ENCODE results near the gene ETF1.
A peak's percentile ranks its signal among the peaks of the same experiment; 100 is the strongest.

Gene ETF1

DNA sequence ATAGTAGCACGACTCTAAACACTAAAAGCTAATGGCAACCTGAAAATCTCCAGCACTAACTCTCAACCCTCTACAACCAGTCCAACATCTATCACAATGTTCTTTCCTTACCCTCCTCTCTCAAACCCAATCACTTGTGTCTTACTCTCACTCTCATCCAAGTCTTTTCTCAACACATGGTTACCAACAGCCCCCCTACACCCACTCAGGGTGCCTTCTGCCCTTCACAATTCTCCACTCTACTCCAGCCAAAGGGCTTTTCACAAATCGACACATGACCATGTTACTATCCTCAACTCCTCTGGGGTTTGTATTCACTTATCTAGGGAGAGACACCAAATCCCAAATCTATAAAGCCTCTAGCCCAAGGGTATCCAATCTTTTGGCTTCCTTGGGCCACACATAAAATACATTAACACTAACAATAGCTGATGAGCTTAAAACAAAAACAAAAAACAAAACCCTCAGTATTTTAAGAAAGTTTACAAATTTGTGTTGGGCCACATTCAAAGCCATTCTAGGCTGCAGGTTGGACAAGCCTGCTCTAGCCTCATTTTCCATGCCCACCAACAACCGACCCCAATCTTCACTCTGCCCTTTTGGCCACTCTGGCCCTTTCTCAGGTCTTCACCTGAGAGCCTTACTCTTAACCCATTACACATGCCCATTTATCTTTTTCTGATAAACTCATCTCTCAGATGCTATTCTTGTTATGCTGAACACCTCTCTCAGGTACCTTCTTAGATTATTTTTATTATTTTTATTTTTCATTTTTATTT is 20.5 kb upstream of the ETF1 start:
- DNase-seq (ENCODE audit: low read depth): no peak

DNA sequence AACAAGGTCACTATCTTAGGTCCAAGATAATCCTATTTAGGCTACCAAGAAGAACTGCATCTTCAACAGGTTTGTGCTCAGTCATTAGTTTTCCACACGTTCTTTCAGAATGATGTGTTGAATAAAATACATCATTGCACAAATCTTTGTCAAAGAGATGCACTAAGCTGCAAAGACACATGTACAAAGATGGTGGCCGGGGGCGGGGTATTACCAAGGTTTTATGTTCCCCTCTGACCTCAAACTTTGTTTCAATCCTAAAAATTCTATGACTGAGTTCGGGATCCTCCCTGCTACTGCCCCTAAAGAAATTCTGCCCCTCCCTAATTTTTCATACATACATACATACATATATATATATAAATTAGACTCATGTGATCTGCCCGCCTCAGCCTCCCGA is 17.9 kb upstream of the ETF1 start:
- DNase-seq (ENCODE audit: low read depth): no peak

DNA sequence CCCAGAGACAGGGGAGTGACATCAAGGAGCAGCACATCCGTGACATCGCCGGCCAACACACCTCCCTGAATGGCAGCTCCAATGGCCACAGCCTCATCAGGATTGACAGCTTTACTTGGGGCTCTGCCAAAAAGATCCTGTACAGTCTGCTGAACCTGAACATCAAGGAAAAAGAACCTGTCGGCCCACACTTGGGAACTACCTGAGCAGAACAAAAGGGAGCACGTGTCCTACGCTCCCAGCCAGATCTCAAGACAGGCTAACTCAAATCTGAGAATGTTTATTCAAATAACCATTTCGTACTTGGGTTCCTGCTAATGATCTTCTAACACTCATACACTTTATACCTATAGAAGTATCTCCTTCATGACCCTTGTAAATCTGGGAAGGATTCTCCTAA is 16.9 kb upstream of the ETF1 start:
- DNase-seq (ENCODE audit: low read depth): no peak

DNA sequence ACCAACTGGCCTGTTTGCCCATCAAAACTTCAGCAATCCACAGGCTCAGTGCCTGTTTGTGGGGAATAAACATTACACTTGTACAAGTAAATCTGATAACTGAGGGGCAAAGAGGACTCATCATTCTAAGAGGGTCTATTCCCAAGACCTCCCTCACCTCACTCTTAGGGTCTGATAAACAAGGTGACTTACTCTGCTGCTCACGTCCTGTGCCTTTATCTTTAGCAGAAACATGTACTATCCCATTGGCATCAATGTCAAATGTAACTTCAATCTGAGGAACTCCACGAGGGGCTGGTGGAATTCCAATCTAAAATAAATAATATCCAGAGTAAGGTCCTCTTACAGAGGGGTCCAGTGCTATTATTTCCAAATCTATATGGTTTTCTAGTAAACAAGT is 14.6 kb upstream of the ETF1 start:
- DNase-seq (ENCODE audit: low read depth): no peak

DNA sequence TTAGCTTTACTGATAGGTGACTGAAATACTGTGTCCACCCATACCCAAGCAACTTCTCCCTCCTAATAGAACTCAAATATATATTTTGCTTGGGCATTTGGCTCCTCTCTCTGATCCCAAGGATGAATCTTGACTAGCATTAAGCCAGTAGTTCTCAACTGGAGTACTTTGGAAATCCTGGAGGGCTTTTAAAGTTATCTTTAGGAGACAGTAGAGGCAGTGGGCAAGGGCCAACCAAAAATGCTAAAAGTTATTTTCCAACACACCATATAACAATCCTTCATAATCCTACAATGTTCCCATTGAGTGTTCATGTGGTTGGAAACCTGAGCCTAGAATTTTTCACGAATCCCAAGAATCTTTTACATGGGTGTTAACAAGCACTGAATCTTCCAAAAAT is 11.1 kb upstream of the ETF1 start:
- no peak for DNase-seq (ENCODE audit: low read depth)

DNA sequence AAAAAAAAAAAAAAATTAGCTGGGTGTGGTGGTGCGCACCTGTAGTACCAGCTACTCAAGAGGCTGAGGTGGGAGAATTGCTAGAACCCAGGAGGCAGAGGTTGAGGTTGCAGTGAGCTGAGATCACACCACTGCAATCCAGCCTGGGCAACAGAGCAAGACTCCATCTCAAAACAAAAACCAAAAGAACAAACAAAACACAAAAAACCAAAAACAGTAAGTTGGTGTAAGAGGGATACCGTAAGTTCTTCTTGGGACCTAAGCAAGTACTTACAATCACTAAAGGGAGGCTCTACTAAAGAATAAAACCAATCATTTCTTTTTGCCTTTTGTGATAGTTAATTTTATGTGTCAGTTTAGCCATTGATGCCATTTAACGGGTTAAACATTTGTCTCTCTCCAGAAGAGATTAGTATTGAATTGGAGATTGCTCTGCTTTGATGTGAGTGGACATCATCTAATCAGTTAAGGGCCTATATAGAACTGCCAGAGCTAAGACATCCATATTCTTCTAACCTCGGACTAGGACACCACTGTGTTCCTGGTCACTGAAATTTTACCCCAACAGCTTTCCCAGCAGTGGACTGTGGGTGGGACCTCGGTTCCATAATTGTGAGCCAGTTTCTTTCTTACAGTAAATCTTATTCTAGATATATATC is 10.5 kb upstream of the ETF1 start:
- DNase-seq (ENCODE audit: low read depth): no peak

DNA sequence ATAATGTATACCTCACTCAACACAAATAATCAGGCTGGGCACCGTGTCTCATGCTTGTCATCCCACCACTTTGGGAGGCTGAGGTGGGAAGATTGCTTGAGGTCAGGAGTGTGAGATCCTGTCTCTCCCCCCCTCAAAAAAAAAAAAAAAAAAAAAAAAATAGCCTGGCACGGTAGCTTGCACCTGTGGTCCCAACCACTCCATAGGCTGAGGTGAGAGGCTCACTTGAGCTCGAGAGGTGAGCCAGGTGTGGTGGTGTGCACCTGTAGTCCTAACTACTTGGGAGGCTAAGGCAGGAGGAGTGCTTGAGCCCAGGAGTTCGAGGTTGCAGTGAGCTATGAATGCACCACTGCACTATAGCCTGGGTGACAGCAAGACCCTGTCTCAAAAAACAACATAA is 9.6 kb upstream of the ETF1 start:
- no peak for DNase-seq (ENCODE audit: low read depth)

DNA sequence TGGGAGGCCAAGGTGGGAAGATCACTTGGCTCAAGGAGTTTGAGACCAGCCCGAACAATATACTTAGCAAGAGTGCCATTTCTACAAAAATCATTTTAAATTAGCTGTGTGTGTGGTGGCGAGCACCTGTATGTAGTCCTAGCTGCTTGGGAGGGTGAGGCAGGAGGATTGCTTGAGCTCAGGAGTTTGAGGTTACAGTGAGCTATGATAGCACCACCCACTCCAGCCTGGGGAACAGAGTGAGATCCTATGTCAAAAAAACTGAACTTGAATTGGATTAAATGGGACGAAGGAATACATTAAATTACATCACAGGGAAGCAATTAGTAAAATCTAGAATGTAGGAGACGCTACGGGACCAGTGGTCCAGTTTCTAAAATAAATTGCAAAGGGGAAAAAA is 6.4 kb upstream of the ETF1 start:
- DNase-seq (ENCODE audit: low read depth): no peak

DNA sequence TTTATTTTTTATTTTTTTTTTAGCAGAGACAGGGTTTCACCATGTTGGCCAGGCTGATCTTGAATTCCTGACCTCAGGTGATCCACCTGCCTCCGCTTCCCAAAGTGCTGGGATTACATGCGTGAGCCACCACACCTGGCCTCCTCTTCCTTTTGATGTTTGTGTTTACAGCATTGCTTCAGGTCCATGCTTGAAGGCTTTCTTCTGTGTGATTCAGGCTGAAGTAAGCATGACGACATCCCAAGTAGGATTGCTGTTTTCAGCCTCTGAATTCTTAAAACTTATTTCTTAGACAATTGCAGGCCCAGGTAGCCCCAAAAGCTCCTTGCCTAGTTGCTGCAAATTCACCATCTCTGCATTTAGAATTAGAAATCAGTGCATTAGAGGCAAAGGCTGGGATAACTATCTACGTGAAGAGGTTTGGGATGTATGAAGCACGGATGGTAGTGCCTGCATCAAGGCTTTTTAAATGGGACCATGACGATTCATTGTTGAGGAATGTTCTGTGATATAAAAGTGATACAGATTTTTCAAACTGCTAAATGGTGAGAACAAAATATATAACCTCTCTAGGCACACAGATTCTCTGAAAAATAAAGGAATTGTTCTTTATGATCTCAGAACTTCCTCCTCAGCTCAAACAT is 3.0 kb upstream of the ETF1 start:
- DNase-seq (ENCODE audit: low read depth): no peak

DNA sequence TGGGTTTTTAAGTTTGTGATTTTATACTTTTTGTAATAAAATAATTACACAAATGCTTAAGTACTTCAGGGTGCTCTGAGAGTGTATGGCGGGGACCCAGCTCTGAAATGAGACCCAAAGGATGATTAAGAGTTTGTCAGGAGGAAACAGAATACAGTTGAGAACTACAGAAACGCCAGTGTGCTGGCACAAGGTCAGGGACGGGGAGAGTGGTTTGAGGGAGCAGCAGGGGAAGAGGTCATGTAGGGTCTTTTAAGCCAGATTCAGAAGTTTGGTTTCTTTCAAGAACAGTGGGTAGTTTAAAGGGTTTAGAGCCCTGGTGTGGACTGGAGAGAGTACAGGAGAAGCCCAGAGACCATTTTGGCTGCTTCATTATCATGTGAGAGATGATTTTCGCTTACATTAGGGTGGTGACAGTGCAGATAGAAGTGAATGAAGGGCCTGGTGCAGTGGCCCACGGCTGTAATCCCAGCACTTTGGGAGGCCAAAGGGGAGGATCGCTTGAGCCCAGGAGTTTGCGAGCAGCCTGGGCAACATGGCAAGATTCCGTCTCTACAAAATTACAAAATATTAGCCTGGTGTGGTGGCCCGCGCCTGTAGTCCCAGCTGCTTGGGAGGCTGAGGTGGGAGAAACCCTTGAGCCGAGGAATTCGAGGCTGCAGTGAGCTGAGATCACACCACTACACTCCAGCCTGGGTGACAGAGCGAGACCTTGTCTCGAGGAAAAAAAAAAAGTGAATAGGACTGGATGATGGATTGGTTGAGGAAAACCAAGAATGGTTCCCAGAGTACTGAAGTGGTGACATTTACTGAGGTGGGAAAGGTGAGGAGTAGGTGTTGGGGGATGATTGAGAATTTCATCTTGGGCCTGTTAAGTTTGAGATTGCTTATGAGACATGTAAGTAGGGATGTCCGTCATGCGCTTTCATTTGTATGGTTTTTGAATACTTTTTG is 1.4 kb upstream of the ETF1 start:
- DNase-seq (ENCODE audit: low read depth): peak; percentile 3

DNA sequence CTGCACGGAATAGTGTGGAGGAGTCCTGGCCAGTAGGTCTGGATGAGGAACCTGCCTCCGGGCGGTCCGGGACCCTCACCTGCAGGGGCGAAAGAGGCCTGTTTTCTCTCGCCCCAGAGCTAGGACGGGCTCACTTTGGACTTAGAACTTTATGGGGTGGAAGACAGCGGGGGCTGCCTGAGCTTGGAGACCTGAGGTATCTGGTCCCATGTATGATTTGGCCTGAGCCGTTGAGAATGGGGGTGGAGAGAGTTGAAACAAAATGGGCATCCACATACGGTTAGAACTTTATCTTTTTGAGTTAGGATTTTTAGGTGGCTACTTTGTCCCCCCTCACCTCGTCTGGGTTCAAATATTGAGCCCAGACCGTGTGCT is 681 bp upstream of the ETF1 start:
- DNase-seq (ENCODE audit: low read depth): no peak

DNA sequence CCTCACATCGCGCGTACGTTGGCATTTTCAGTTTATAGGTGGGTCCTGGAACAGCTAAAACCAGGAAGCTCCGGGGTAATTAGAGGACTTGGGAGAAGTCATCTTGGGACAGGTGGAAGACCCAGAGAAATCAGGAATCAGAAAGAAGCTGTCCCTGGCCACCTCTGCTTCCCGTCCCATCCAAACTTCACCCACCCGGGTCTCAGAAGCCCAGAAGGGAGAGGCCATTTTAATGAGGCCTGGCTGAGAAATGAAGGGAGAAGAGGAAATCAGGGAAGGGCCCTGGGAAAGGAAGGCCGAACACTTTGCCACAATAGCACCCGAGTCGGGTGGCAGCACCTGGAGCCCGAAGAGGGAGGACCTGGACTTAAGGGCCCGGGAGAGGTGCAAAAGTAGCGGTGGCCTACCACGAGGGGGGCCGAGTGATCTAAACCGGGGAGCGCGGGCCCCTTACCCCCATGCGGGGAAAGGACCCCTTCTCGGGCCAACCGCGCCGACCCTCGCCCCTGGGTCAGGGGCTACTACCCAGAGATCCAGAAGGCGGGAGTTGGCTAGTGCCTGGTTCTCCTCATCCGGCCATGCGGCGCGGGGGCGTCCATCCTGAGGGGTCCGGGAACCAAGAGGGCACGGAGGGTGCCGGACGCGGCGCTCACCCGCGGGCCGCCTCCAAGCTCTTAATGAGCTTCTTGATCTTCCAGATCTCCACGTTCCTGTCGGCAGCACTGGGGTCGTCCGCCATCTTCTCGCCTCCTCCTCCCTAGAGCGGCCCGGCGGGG is 668 bp downstream of the ETF1 start:
- DNase-seq (ENCODE audit: low read depth): no peak

DNA sequence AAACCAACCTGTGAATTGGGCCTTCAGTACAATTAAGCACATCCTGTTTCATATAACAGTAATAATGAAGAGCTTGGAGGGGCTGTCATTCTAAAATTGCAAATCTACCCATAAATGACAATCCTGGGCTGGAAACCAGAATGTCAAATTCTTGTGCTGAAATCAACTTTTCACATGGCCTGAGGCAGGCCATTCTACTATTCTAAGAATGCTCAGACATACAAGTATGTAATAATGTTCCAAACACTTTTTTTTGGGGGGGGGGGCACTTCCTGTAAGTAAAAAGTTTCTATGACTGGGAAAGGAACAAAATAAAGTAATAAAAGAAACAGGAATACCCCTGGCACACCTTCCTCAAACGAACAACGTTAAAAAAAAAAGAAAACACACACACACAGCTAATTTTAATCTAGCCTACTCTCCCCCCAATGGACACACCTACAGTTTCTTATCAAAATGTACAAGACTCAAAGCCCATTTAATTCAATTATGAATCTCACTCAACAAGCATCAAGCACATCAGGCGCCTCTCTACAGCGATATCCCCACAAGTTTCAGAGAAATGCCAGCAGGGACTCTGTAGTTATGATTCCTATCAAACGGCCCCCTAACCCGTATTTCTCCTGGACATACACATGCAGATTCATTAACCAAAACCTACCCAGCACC is 1.4 kb downstream of the ETF1 start:
- no peak for DNase-seq (ENCODE audit: low read depth)

DNA sequence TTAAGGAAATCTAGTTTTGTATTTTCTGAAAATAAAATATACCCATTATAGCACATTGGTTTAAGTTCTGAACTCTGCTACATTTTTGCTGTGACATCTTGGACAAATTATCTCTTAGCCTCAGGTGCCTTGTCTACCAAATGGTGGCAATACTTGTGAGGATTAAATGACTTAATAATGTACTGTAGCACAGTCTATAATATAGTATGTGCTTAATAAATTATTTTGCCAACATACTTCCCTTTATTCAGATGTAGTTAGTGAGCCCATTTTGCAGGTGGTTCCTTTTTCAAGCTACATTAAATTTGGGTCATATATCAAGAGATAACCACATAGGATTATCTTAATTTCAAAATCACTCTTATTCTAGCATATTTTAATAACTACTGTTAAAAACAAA is 3.2 kb downstream of the ETF1 start:
- DNase-seq (ENCODE audit: low read depth): no peak

DNA sequence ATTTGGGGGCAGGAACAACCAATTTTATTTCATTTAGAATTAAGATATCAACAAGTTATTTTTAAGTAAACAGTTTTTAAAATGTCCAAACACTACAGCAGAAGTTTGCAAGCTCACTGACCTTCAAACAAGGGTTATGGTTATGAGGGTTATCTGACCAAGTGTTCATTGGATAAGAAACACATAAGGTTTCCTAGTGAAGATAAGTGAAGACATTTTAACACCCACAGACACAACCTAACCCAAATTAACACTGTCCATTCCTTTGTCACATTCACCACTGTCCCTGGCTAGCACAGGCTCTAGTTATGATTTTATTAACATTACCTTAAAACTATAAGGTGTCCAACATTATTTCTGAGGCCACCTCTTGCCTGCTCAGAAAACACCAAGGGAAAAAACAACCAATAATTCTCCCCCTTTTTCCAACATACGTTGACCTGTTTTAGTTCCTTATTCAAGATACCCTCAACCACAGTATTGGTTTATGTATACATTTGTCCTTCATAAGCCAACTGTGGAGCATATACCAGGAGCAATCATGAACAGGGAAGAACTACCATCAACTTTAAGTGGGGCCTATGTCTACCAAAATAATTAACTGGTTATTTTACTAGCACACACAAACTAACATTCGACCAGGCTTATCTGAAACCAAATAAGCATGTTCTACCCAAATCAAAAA is 4.0 kb downstream of the ETF1 start:
- no peak for DNase-seq (ENCODE audit: low read depth)

DNA sequence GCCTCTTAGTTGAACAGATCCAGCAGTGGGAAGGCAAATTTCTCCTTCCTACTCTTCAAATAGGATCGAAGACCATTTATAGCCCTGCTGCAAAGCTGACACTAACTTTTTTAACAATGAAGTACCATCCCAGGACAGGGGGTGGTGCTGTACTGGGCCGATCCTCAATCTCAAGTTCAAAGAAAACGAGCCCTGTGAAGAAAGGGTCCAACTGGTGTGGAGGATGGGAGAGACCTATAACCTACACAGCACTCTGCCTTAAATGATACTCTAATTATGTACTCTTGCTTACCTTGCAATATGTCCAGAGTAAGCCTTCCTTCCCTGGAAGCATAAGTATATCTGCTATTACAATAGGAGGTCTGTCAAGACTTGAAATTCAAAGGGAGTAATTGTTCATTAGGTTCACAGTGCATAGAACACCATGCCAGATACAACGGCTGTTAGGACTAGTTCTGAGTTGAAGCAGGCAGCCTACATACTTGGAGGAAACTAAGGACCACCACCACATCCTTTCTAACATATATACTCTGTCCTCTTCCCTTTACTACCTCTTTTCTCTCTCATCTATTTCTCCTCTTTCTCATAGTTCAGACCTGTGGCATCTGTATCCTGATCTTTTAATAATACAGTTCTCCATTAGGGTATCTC is 6.2 kb downstream of the ETF1 start:
- DNase-seq (ENCODE audit: low read depth): no peak

DNA sequence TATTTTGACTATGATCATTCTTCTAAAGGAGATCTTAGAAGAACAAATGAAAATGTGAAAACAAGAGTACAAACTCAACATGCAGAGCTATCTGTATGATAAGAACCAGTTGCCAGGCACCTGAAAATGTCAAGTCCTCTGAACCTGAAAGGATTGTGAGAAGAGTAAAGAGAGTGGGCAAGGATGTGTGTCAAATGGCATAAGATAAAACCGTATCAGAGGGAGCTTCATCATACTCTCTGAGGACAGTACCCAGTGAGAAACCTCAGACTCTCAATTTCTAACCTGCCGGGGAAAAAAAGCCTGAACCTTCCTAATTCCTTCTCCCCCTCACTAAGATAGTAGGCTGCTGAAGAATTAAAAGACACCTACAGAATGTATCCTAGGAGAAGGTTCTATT is 6.8 kb downstream of the ETF1 start:
- DNase-seq (ENCODE audit: low read depth): no peak

DNA sequence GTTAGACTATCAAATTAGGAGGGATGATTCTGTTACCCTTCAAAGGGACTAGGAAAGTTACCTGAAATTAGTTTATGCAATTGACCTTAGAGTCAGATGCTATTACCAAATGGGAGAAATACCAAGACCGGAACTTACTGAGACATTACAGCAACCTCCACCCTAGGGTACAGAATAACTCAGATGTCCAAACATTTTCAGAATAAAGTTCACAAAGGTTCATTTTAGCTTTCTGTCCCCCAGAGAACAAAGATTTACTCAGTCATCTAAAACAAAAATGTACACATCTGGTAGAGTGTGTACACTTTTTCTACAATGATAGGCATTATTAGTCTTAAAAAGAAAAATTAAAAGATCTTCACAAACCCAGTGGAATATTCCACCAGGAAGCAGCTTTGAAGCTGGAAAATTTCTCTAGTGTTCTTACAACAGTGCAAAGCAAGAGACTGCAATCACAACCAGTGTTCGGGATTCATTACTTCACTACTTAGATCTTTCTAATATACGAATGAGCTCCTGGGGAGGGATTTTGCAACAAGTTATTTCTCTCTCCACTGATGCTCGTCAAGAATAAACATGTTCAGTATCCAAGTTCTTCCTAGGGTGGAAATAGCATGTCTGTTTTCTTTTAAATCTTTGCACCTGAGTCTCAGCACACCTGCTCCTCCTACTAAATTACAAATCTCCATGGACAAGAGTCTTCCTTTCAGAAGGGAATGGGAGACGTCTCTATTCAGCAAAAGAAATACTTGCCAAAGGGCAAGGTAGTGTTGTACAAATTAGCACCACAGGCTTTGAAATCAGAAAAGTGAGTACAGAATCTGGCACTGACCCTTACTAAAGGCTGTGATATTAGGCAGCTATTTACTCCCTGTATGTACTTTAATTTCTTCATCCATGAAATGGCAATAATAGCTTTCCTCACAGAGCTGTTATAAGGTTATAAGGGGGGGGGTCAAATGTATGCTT is 8.8 kb downstream of the ETF1 start:
- no peak for DNase-seq (ENCODE audit: low read depth)

DNA sequence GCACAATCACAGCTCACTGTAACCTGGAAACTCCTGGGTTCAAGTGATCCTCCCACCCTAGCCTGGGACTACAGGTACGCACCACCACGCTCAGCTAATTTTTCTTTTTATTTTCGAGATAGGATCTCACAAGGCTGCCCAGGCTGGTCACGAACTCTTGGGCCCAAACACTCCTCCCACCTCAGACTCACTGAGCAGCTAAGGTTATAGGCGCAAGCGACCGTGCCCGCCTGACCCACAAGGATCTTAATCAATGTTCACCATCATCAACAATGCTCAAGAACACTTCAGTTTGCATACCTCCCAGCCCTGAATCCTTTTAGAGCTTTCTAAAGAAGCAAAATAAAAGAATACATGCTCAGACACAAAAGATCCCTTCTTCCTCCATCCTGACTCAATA is 13.2 kb downstream of the ETF1 start:
- no peak for DNase-seq (ENCODE audit: low read depth)

All from activated T-cell treated with anti-CD3 and anti-CD28 coated beads for 1 hour (primary cell).